Calu3 (cell line): Measurements from ENCODE around the gene EDAR. TPM values are rescaled to one million over a fixed set of nuclear protein-coding genes. Genes with fewer than 3 reads are reported as not detected.

Experiments used
- BruUV-seq: library from RNA; stranded (reverse); fragments of 400-500 nt; replicated peaks from 2 replicates; lab custom pipeline; 2021; lab: Mats Ljungman, UMichigan
- CTCF ChIA-PET: fragments of 300-600 bp; sonication (Branson Sonifier 250); formaldehyde crosslinking; loops from one replicate; lab custom pipeline; 2022; ENCODE audit warnings: antibody characterized with exemption; lab: Charles Lee
- DNase-seq: peaks from one replicate; pipeline ENCODE4 v3.0.0; 2022
- H3K27ac Mint-ChIP-seq: one replicate; pipeline ENCODE4 v1.8.0; 2022; ENCODE audit warnings: mixed read lengths; ENCODE audit not compliant: unreplicated experiment
- H3K27me3 Mint-ChIP-seq: one replicate; pipeline ENCODE4 v1.8.0; 2022; ENCODE audit warnings: mixed read lengths; ENCODE audit not compliant: unreplicated experiment
- H3K36me3 Mint-ChIP-seq: one replicate; pipeline ENCODE4 v1.8.0; 2022; ENCODE audit warnings: mild to moderate bottlenecking, moderate library complexity, mixed read lengths; ENCODE audit not compliant: insufficient read depth, unreplicated experiment
- H3K4me1 Mint-ChIP-seq: one replicate; pipeline ENCODE4 v1.8.0; 2022; ENCODE audit warnings: mild to moderate bottlenecking, low read depth, mixed read lengths; ENCODE audit not compliant: unreplicated experiment
- H3K4me3 Mint-ChIP-seq: one replicate; pipeline ENCODE4 v1.8.0; 2022; ENCODE audit warnings: mild to moderate bottlenecking, low read depth, moderate library complexity, mixed read lengths; ENCODE audit not compliant: unreplicated experiment
- H3K9me3 Mint-ChIP-seq: one replicate; pipeline ENCODE4 v1.8.0; 2022; ENCODE audit warnings: low read depth, mixed read lengths; ENCODE audit not compliant: unreplicated experiment
- intact Hi-C: fragments of 100-400 bp; cut with micrococcal nuclease; formaldehyde crosslinking; loops from one replicate; pipeline ENCODE4 v1.10.0; 2022; ENCODE audit not compliant: unreplicated experiment
- total RNA-seq: library from RNA; stranded (reverse); gene quantifications from 2 replicates; pipeline ENCODE4 v1.2.3, GENCODE V29; 2022
- TF ChIP-seq, protein P1 (sequence below): fragments of 200-600 bp; IDR thresholded peaks from one replicate; pipeline ENCODE4 v1.8.0; 2022; ENCODE audit warnings: antibody characterized with exemption; ENCODE audit not compliant: unreplicated experiment

Gene EDAR
- total RNA-seq, 1 experiment from 2014 or later, result not detected

- H3K9me3 Mint-ChIP-seq, result no peaks in the 10 kb centered on the region
- H3K27me3 Mint-ChIP-seq, result peaks cover 89% of the 10 kb centered on the region
- CTCF ChIA-PET, result no interaction called here
- TF ChIP-seq, protein P1, sequence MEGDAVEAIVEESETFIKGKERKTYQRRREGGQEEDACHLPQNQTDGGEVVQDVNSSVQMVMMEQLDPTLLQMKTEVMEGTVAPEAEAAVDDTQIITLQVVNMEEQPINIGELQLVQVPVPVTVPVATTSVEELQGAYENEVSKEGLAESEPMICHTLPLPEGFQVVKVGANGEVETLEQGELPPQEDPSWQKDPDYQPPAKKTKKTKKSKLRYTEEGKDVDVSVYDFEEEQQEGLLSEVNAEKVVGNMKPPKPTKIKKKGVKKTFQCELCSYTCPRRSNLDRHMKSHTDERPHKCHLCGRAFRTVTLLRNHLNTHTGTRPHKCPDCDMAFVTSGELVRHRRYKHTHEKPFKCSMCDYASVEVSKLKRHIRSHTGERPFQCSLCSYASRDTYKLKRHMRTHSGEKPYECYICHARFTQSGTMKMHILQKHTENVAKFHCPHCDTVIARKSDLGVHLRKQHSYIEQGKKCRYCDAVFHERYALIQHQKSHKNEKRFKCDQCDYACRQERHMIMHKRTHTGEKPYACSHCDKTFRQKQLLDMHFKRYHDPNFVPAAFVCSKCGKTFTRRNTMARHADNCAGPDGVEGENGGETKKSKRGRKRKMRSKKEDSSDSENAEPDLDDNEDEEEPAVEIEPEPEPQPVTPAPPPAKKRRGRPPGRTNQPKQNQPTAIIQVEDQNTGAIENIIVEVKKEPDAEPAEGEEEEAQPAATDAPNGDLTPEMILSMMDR, result no peak
- no TSS peak for BruUV-seq
- DNase-seq, result no peak
- no peak overlapping the region for H3K27ac Mint-ChIP-seq
- no peaks in the 10 kb centered on the region for H3K36me3 Mint-ChIP-seq
- intact Hi-C loops, result no loop called here
- peaks cover 12% of the 10 kb centered on the region for H3K4me1 Mint-ChIP-seq
- H3K4me3 Mint-ChIP-seq, result no peak overlapping the region
Measured at GRCh38 chr2:108931372-108931771, 57.6 kb downstream of the EDAR start.

DNA sequence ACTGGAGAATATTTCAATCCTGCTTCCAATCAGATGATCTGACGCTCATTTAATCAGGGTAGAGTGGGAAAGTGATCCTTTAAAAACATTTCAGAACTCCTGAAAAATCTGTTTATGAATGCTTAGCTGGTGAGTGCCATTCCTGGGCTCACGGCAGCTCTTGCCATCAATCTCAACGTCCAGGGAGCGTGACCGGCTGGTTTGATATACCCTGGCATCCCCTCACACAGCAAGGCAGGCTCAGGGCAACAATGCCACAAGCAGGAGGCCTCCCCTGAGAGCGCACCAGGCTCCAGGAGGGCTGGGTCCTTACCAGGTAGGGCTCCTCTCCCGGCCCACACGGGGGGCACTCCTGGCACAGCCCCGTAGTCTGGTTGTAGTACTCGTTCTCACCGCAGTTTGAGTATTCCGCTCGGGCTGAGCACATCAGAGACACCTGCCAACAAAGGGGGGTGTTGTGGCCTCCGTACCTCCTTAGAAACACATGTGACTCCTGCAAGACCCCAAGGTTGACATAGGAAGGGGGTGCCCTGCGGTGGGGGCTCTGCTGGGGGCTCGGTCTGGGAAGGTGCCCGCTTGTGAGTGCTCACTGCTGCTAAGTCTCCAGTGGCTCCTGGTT lies 59.1 kb downstream of the EDAR start:
- BruUV-seq, result no TSS peak
- no peak for DNase-seq
- H3K36me3 Mint-ChIP-seq, result no peaks in the 10 kb centered on the region
- peaks cover 82% of the 10 kb centered on the region for H3K27me3 Mint-ChIP-seq
- no peak overlapping the region for H3K4me3 Mint-ChIP-seq
- H3K4me1 Mint-ChIP-seq, result peaks cover 2% of the 10 kb centered on the region
- intact Hi-C loops, result no loop called here
- no peak overlapping the region for H3K27ac Mint-ChIP-seq
- no peaks in the 10 kb centered on the region for H3K9me3 Mint-ChIP-seq
- CTCF ChIA-PET, result interaction anchor here (0.6 to 1.2 kb wide), 2 partner anchors 58 to 193 kb away, joined by 3 to 17 read pairs; no protein-coding TSS in a partner anchor
- TF ChIP-seq, protein P1, result no peak

GRCh38 chr2:108928660-108929377 lies 60.2 kb downstream of the EDAR start:
- no peak overlapping the region for H3K27ac Mint-ChIP-seq
- DNase-seq, result no peak
- H3K4me1 Mint-ChIP-seq, result no peaks in the 10 kb centered on the region
- CTCF ChIA-PET, result interaction anchor here (0.9 to 1.2 kb wide), 4 partner anchors 25 to 582 kb away, joined by 3 to 4 read pairs (median 3); partner anchors contain the start of gene EDAR
- intact Hi-C loops, result loop anchor here (1.0 kb wide), 1 partner anchor 60 kb away; the partner anchor contains the start of gene EDAR
- H3K9me3 Mint-ChIP-seq, result no peaks in the 10 kb centered on the region
- no peak overlapping the region for H3K4me3 Mint-ChIP-seq
- H3K27me3 Mint-ChIP-seq, result peaks cover 80% of the 10 kb centered on the region
- no TSS peak for BruUV-seq
- no peaks in the 10 kb centered on the region for H3K36me3 Mint-ChIP-seq
- TF ChIP-seq, protein P1, result no peak

DNA sequence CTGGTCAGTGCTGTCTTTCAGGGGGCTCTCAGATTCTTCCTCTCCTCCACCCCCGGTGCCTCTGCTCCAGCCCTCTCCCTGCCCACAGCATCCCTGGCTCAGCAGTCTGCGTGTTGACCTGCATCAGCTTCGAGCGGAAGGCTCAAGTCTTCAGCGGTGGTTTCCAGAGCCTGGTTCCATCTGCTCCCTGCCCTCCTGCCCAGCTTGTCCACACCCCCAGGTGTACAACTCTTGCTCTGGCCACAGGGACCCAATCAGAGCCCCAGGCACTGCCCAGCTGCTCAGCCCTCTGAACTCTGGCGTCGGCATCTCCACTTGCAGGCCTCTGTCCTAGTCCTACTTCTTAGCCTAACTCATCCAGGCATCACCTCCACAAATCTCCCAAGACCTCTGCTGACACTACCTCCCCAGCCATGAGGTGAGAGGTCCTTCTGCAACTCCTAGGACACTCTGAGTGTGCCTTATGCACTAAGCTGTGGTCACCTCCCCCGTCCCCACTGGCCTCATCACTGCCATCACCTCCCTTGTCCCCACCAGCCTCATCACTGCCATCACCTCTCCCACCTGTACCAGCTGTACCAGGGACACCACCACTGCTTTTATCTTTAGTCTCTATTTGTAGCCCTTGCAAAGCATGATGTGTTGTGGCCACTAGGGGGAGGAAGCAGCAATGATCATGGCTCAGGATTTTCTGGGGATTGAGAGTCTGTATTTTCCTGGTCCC lies 60.9 kb downstream of the EDAR start:
- intact Hi-C loops, result loop anchor here (1.0 kb wide), 1 partner anchor 61 kb away; the partner anchor contains the start of gene EDAR
- Mint-ChIP-seq H3K9me3 (no peaks in the 10 kb centered on the region), H3K27me3 (peaks cover 75% of the 10 kb centered on the region), H3K4me1 (no peaks in the 10 kb centered on the region), H3K4me3 (no peak overlapping the region), H3K27ac (no peak overlapping the region), H3K36me3 (no peaks in the 10 kb centered on the region)
- CTCF ChIA-PET, result interaction anchor here (1.1 to 1.2 kb wide), 2 partner anchors 61 to 582 kb away, joined by 3 to 4 read pairs; partner anchors contain the start of gene EDAR
- no TSS peak for BruUV-seq
- TF ChIP-seq, protein P1, result peak; percentile 73
- DNase-seq, result peak; percentile 62
